ENCODE data around the gene WDR45. TPM values are rescaled to one million over a fixed set of nuclear protein-coding genes. Genes with fewer than 3 reads are reported as not detected.

Gene WDR45
- total RNA-seq, 4 donors from 2014 or later = 84.5 to 138 (median 115) TPM

DNA sequence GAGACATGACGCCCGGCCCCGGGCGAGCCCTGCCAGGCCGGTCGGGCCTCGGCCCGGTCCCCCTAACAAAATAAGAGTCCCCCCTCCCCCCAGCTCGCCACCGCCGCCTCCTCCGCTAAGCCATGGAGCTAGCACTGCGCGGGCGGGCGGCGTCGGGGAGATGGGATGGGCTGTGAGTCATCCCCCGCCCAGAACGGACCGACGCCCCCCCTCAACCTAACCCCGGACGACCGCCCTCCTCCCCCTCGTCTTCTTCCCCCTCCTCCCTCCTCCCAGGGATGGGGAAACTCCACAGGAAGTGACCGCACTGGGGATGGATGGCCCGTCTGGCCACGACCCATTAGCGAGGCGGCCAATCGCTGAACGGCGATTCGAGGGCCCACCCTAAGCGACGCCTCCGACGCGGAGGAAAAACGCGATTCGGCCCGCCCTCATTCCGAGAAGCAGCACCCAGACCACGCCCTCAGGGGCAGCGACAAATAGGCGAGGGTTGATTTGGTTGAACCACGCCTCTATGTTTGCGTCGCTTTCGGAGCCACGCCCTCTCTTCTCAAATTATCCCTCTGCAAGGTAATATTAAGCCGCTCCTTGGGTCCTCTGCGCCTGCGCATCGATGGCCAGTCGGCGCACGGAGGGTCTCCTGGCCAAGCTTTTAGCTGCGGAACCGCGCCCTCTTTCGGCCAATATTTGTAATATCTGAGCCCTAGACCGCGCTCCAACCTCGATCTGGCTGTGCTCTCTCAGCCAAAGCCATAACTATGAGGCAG lies 36.3 kb downstream of the WDR45 start, which contains the start of gene TFE3:
Gene TFE3, minus strand, starts transcription at position 138 of the 767 bp plus-strand sequence. Its CDS starts 131 bp downstream, at position 7.
- TF ChIP-seq, protein P1, sequence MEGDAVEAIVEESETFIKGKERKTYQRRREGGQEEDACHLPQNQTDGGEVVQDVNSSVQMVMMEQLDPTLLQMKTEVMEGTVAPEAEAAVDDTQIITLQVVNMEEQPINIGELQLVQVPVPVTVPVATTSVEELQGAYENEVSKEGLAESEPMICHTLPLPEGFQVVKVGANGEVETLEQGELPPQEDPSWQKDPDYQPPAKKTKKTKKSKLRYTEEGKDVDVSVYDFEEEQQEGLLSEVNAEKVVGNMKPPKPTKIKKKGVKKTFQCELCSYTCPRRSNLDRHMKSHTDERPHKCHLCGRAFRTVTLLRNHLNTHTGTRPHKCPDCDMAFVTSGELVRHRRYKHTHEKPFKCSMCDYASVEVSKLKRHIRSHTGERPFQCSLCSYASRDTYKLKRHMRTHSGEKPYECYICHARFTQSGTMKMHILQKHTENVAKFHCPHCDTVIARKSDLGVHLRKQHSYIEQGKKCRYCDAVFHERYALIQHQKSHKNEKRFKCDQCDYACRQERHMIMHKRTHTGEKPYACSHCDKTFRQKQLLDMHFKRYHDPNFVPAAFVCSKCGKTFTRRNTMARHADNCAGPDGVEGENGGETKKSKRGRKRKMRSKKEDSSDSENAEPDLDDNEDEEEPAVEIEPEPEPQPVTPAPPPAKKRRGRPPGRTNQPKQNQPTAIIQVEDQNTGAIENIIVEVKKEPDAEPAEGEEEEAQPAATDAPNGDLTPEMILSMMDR (IDR thresholded peaks at IDR 0.05; ENCODE audit: low read depth) = no peak

DNA sequence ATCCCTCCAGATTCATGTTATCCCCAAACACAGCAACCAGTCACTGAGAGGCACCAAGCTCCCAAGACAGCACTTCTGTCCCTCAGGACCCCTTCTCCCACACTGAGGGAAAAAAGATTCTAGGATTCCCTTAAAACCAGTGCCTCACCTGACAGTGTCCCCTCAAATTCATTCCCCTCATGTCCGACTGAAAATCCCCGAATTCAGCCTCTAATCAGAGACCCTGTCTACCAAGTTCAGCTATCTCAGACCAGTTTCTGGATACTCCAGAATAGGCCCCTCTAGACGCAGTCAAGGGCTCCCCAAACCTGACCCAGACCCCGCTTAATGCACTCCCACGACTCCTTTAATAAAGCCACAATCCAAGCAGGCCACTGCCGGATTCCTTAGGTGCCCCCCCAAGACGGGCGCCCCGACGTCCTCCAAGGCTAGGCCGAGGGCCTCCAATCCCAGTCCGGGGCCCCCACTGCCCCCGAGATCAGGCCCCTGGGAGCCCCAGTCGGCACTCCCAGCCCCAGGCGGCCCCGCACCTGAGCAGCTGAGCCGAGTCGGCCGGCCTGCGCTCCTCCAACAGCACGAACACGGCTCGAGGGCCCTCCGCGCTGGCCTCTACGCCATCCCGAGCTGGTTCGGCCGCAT lies 37.0 kb downstream of the WDR45 start:
- TF ChIP-seq, protein P1 (IDR thresholded peaks at IDR 0.05; ENCODE audit: low read depth) = no peak

DNA sequence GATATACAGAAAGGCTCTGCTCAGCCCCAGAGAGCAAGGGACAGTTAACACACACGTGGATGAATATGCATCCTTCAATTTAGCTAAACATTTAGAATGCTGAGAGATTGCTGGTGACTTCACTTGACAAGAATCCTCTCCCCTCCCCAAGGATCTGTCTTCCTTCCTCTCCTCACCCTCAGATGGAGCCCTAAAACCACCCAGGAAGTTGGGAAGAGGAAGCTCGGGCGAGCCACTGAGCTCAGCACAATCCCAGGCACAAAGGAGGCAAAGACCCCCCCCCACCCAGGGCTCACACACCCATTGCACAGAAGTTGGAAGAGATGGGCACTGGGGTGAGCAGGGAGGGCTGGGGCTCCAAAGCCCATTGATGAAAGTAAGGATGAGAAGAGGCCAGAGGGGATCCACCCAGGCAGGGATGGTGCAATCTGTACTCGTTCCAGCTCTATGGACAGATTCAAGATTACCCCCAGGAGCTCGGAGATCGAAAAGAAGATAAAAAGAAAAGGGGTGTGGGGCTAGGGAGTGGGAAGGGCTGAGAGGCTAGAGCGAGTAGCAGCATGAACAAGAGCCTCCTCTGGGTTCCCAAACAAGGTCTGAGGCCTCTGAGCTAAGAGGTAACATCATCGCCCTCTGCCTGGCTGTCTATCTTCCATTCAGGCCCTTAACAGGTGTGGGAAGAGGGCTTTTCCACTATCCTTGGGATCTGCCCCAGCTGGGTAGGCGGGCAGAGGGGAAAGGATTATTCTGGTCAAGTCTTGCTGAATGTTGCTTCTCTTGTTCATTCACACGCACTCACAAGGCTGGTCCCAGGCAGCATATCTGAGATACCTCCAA lies 37.7 kb downstream of the WDR45 start:
- TF ChIP-seq, protein P1 (IDR thresholded peaks at IDR 0.05; ENCODE audit: low read depth) = no peak

DNA sequence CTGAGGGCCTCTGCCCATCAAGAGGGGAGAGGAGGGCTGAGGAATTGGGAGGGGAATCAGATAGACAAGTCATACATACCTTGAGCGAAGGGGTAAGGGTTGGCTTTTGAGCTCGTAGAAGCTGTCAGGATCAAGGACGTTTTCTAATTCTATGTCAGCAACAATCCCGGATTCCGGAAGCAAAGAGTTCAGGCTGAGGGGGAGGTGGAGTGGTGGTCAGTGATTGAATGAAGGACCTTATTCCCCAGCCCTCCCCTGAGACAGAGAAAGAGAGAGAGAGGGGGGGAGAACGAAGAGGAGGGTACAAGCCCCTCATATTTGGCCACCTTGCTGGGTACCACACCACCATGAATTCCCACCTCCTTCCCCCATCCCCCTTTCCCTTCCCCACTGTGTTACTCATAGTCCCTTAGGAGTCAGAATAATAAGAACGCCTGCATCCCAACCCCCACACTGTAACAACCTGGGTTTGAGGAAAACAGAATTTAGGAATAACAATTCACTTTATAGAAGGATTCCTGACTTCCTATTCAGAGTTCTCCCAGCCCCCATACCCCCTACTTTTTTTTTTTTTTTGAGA lies 39.2 kb downstream of the WDR45 start:
- TF ChIP-seq, protein P1 (IDR thresholded peaks at IDR 0.05; ENCODE audit: low read depth) = no peak

DNA sequence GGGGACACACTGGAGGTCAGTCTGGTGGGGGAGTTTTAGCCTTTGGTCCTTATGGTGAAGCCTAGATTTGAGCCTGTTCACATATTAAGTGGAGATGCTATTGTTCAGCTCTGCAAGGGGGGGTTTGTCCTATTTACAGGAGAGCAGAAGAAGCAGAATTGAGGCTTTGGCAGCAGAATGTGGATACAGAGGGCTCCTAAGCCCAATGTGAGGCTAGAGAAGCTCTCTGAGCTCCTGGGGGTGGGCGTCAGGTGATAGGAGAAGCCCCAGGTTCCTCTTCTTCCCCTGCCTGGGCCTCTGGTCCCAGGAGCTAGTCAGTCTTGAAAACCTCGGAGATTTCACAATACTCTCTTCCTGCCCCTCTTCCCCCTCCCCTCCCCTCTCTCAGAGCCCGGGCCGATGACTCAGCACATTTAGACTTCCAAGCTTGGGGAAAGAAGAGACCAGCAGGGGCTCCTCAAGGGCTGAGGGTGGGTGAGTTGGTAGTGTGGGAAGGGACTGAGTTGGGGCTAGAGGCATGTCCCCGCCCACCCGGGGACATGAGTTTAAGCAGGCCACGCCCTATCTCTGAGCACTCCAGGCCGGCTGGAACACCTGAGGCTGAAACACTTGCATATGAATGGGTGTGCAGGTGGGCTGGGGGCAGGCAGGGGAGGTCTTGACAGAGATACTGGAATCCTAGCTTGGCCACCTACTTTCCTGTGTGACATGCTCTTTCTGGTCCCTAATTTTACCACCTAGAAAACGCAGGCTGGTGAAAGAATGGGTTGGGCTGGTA lies 39.9 kb downstream of the WDR45 start:
- TF ChIP-seq, protein P1 (IDR thresholded peaks at IDR 0.05; ENCODE audit: low read depth) = no peak

DNA sequence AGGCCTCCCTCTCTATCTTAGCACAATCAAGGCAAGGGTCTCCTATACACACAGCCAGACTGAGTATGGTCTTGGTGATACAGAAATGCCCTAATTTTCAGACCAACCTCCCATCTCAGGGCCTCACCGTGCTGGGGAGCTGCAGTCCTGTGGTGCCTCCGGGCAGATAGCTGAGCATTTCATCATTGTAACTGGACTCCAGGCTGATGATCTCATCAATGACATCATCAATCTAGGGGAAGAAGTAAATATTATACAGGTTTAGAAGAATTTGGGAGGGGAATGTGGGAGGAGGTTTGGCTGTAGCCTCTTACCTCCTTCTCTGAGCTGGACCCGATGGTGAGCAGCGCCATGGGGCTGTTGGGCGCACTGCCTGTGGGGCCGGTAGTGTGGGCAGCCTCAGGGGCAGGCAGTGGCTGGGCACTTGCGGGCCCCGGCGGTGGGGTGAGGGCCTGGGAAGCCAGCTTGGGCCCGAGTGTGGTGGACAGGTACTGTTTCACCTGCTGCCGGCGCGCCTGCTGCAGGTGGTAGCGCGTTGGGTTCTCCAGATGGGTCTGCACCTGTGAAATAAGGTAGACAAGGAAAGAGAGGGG lies 41.7 kb downstream of the WDR45 start:
- TF ChIP-seq, protein P1 (IDR thresholded peaks at IDR 0.05; ENCODE audit: low read depth) = no peak
